Heart left ventricle (tissue), 13 donors: ENCODE results near the gene CACNA1D.

Experiments used
- POLR2A ChIP-seq, 2 donors: fragments of 450-650 bp; IDR thresholded peaks; one replicate each; pipeline ENCODE4 v1.6.1; 2017; ENCODE audit warnings: antibody characterized with exemption in 2 of 2, mild to moderate bottlenecking in 2 of 2, moderate library complexity in 2 of 2
- TF ChIP-seq, protein P1 (sequence below), 12 donors: fragments of 200-600 bp; sonication (generic) in 4 of 12; IDR thresholded peaks; one replicate each; pipeline versions ENCODE4 v1.5.0 to v1.8.0; 2018 to 2022; ENCODE audit warnings: antibody characterized with exemption in 12 of 12, mild to moderate bottlenecking in 5 of 12
- donor health status: ischemic (EF 13 %, LVEDD 7.1; RV severe dilation, severe dysfunction).
- donor health status: DM: no; HTN: yes; CAD: no.
- donor health status: DM: no; HTN: no; CAD: no.
- donor health status: ischemic (EF 25% LVEDD 6.9; RV normal size, moderate dysfunction).
- donor health status: ischemic (EF 25% LVEDD 5.7; RV mildly dilated, moderate dysfunction).
- donor health status: ischemic (EF 35%, LVEDD 5.7; RV mildly dilated, moderate dysfunction).
- donor health status: nonischemic (EF 11% LVEDD 7.7; RV severe dilation, severe dysfunction).
- donor health status: DM: yes; HTN: yes; CAD: no.
- donor health status: PGD.
- donor health status: ischemic (EF 29% LVEDD 5.4; RV normal size, mild dysfunction).
- donor health status: nonischemic (EF 23%, LVEDD 6.1; RV moderate dilation, normal function).

DNA sequence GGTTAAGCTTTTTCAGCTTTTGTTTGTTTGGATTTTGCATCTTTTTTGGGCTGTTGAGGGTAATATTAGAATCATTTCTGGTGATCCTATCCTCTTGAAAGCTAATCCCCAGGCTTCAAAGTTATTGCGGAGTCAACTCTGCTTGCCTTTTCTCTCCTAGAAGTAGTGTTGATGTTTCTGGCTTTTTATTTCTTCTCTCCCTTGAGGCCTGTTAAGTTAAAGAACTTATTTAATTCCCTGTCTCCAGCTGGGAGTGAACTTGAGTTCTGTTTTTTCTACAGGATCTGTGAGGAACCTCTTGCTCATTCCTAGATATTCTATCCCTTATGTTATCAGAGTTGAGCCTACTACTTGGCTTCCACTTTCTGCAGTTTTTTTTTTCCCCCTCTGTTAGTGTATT lies 34.1 kb upstream of the CACNA1D start:
- TF ChIP-seq, protein P1, sequence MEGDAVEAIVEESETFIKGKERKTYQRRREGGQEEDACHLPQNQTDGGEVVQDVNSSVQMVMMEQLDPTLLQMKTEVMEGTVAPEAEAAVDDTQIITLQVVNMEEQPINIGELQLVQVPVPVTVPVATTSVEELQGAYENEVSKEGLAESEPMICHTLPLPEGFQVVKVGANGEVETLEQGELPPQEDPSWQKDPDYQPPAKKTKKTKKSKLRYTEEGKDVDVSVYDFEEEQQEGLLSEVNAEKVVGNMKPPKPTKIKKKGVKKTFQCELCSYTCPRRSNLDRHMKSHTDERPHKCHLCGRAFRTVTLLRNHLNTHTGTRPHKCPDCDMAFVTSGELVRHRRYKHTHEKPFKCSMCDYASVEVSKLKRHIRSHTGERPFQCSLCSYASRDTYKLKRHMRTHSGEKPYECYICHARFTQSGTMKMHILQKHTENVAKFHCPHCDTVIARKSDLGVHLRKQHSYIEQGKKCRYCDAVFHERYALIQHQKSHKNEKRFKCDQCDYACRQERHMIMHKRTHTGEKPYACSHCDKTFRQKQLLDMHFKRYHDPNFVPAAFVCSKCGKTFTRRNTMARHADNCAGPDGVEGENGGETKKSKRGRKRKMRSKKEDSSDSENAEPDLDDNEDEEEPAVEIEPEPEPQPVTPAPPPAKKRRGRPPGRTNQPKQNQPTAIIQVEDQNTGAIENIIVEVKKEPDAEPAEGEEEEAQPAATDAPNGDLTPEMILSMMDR (IDR thresholded peaks at IDR 0.05) = no peak
- no peak for TF ChIP-seq POLR2A (IDR thresholded peaks at IDR 0.05)
